ENCODE data around the gene NUDT6. TPM values are rescaled to one million over a fixed set of nuclear protein-coding genes. Genes with fewer than 3 reads are reported as not detected.

The NUDT6 gene
- total RNA-seq, 4 donors from 2014 or later = 3.2 to 12.2 (median 7.2) TPM

- no peak overlapping the region for H3K4me3 ChIP-seq (ENCODE audit: low read depth, poor library complexity, severe bottlenecking)
- DNase-seq (ENCODE audit: low spot score in 2 of 2) = no peak
- intact Hi-C loops (cut with DNase I; ENCODE audit: low total_unique reads) = no loop called here
- WGBS, 2 donors = 76 to 83% methylated on average over 4 of the region's 4 CpGs
- no peak for TF ChIP-seq POLR2A (IDR thresholded peaks at IDR 0.05)
- no peak for TF ChIP-seq CTCF (IDR thresholded peaks at IDR 0.05)
Measured at GRCh38 chr4:122865425-122865824, 57.0 kb downstream of the NUDT6 start.

GRCh38 chr4:122863639-122864038 lies 58.8 kb downstream of the NUDT6 start:
- no peak for TF ChIP-seq CTCF (IDR thresholded peaks at IDR 0.05)
- TF ChIP-seq POLR2A (IDR thresholded peaks at IDR 0.05) = no peak
- intact Hi-C loops (cut with DNase I; ENCODE audit: low total_unique reads) = no loop called here
- WGBS, 2 donors = 77 to 87% methylated on average over 1 of the region's 1 CpG
- H3K4me3 ChIP-seq (ENCODE audit: low read depth, poor library complexity, severe bottlenecking) = no peak overlapping the region
- DNase-seq (ENCODE audit: low spot score in 2 of 2) = no peak

- intact Hi-C loops (cut with DNase I; ENCODE audit: low total_unique reads) = no loop called here
- WGBS, 2 donors = 91 to 95% methylated on average over 2 of the region's 2 CpGs
- TF ChIP-seq CTCF (IDR thresholded peaks at IDR 0.05) (no peak), POLR2A (IDR thresholded peaks at IDR 0.05) (no peak)
- DNase-seq (ENCODE audit: low spot score in 2 of 2) = no peak
- no peak overlapping the region for H3K4me3 ChIP-seq (ENCODE audit: low read depth, poor library complexity, severe bottlenecking)
Measured at GRCh38 chr4:122861172-122861943, 61.0 kb downstream of the NUDT6 start.

GRCh38 chr4:122858705-122859104 lies 63.7 kb downstream of the NUDT6 start:
- no peak for TF ChIP-seq CTCF (IDR thresholded peaks at IDR 0.05)
- TF ChIP-seq POLR2A (IDR thresholded peaks at IDR 0.05) = no peak
- no peak for DNase-seq (ENCODE audit: low spot score in 2 of 2)
- WGBS, 2 donors = 68 to 80% methylated on average over 2 of the region's 2 CpGs
- no peak overlapping the region for H3K4me3 ChIP-seq (ENCODE audit: low read depth, poor library complexity, severe bottlenecking)
- intact Hi-C loops (cut with DNase I; ENCODE audit: low total_unique reads) = no loop called here

- 92 to 93% methylated on average over 2 of the region's 2 CpGs for WGBS, 2 donors
- no peak for TF ChIP-seq POLR2A (IDR thresholded peaks at IDR 0.05)
- no peak for TF ChIP-seq CTCF (IDR thresholded peaks at IDR 0.05)
- DNase-seq (ENCODE audit: low spot score in 2 of 2) = no peak
- intact Hi-C loops (cut with DNase I; ENCODE audit: low total_unique reads) = no loop called here
- H3K4me3 ChIP-seq (ENCODE audit: low read depth, poor library complexity, severe bottlenecking) = no peak overlapping the region
Measured at GRCh38 chr4:122857160-122857559, 65.2 kb downstream of the NUDT6 start.

All from lower leg skin (tissue), 4 donors.